SH-SY5Y (cell line): ENCODE results near the gene COL6A1.

ENCODE experiments used
- GATA2 ChIP-seq: IDR thresholded peaks from 2 replicates; pipeline ENCODE4 v1.6.1; 2011; ENCODE audit warnings: mild to moderate bottlenecking, low read depth, low read length
- GATA3 ChIP-seq: IDR thresholded peaks from 2 replicates; pipeline ENCODE4 v1.6.1; 2011; ENCODE audit warnings: low read depth, mild to moderate bottlenecking, low read length, moderate library complexity

- no peak for TF ChIP-seq GATA2
- no peak for TF ChIP-seq GATA3
These were observed 28.6 kb downstream of the COL6A1 start for GRCh38 chr21:46009951-46010705.
